IMR-90 (cell line): ENCODE results near the gene PHGDH. TPM values are rescaled to one million over a fixed set of nuclear protein-coding genes. Genes with fewer than 3 reads are reported as not detected.

Experiments
- ATAC-seq: fragments of 200-7000 bp; cut with Tn5 transposase; 2 replicates; pipeline ENCODE4 v1.9.1; 2020; ENCODE audit warnings: low read depth, mild to moderate bottlenecking, moderate library complexity
- BruUV-seq: library from RNA; stranded (reverse); fragments of 400-500 nt; replicated peaks from 2 replicates; lab custom pipeline; 2021; lab: Mats Ljungman, UMichigan
- CTCF ChIA-PET: fragments of 300-600 bp; formaldehyde crosslinking; extraction: SDS; loops from one replicate; lab custom pipeline; 2021; ENCODE audit warnings: antibody characterized with exemption; lab: Yijun Ruan, JAX
- POLR2A ChIA-PET: fragments of 300-600 bp; sonication (Branson Sonifier 250); formaldehyde crosslinking; loops from one replicate; lab custom pipeline; 2022; ENCODE audit warnings: antibody characterized with exemption; ENCODE audit not compliant: unreplicated experiment; lab: Charles Lee
- DNase-seq: peaks from one replicate; pipeline ENCODE4 v3.0.0; 2013
- H2AFZ ChIP-seq: replicated peaks from 2 replicates; pipeline ENCODE3; 2013; ENCODE audit warnings: low read length, mild to moderate bottlenecking; ENCODE audit not compliant: poor library complexity
- H2AK5ac ChIP-seq: 2 replicates; pipeline ENCODE4 v1.6.1; 2013; ENCODE audit warnings: low read depth, low read length, inconsistent platforms
- H2AK9ac ChIP-seq: replicated peaks from 2 replicates; pipeline ENCODE3; 2013; ENCODE audit warnings: mild to moderate bottlenecking, low read depth, low read length, moderate library complexity; ENCODE audit not compliant: poor library complexity
- H2BK120ac ChIP-seq: 2 replicates; pipeline ENCODE4 v1.6.1; 2013; ENCODE audit warnings: low read depth, low read length, inconsistent platforms
- H2BK15ac ChIP-seq: 3 replicates; pipeline ENCODE4 v1.6.1; 2013; ENCODE audit warnings: low read depth, low read length, inconsistent platforms
- H2BK20ac ChIP-seq: 2 replicates; pipeline ENCODE4 v1.6.1; 2013; ENCODE audit warnings: low read depth, mild to moderate bottlenecking, inconsistent platforms, low read length, moderate library complexity
- H2BK5ac ChIP-seq: 2 replicates; pipeline ENCODE4 v1.6.1; 2013; ENCODE audit warnings: mild to moderate bottlenecking, low read depth, low read length, inconsistent platforms; ENCODE audit not compliant: poor library complexity, severe bottlenecking
- H3K14ac ChIP-seq: replicated peaks from 2 replicates; pipeline ENCODE4 v1.6.1; 2013; ENCODE audit warnings: low read depth, low read length, inconsistent platforms
- H3K18ac ChIP-seq: 2 replicates; pipeline ENCODE4 v1.6.1; 2013; ENCODE audit warnings: low read depth, low read length, control low read depth
- H3K23ac ChIP-seq: 2 replicates; pipeline ENCODE4 v1.6.1; 2013; ENCODE audit warnings: low read depth, low read length, inconsistent platforms
- H3K27ac ChIP-seq: 2 replicates; pipeline ENCODE4 v1.5.1; 2013; ENCODE audit warnings: mild to moderate bottlenecking, control low read depth, low read length; ENCODE audit not compliant: insufficient read depth
- H3K27me3 ChIP-seq: 2 replicates; pipeline ENCODE4 v1.6.1; 2013; ENCODE audit warnings: low read length; ENCODE audit not compliant: control insufficient read depth, insufficient read depth
- H3K36me3 ChIP-seq: 2 replicates; pipeline ENCODE4 v1.6.1; 2013; ENCODE audit warnings: low read length, mixed read lengths; ENCODE audit not compliant: control insufficient read depth, insufficient read depth
- H3K4ac ChIP-seq: 2 replicates; pipeline ENCODE4 v1.6.1; 2013; ENCODE audit warnings: low read depth, low read length, inconsistent platforms
- H3K4me1 ChIP-seq: 2 replicates; pipeline ENCODE4 v1.6.1; 2013; ENCODE audit warnings: low read length, mixed read lengths; ENCODE audit not compliant: control insufficient read depth, insufficient read depth
- H3K4me2 ChIP-seq: 2 replicates; pipeline ENCODE4 v1.6.1; 2013; ENCODE audit warnings: low read depth, mild to moderate bottlenecking, control low read depth, low read length, moderate library complexity
- H3K4me3 ChIP-seq: 2 replicates; pipeline ENCODE4 v1.5.1; 2013; ENCODE audit warnings: low read depth, mild to moderate bottlenecking, control low read depth, low read length, moderate library complexity; ENCODE audit not compliant: insufficient read depth
- H3K56ac ChIP-seq: 2 replicates; pipeline ENCODE4 v1.6.1; 2013; ENCODE audit warnings: low read length, inconsistent platforms; ENCODE audit not compliant: insufficient read depth; ENCODE audit errors: extremely low read depth
- H3K79me1 ChIP-seq, 2 experiments: 2 replicates each; pipeline ENCODE4 v1.6.1; 2013; ENCODE audit warnings: low read length in 2 of 2, inconsistent platforms in 1 of 2, low read depth in 1 of 2
- H3K9ac ChIP-seq: 2 replicates; pipeline ENCODE4 v1.6.1; 2013; ENCODE audit warnings: low read depth, low read length, control low read depth
- H3K9me1 ChIP-seq: 2 replicates; pipeline ENCODE4 v1.6.1; 2013; ENCODE audit warnings: low read length, inconsistent platforms; ENCODE audit not compliant: insufficient read depth
- H3K9me3 ChIP-seq: 2 replicates; pipeline ENCODE4 v1.6.1; 2013; ENCODE audit warnings: low read length; ENCODE audit not compliant: control insufficient read depth, insufficient read depth
- H4K20me1 ChIP-seq: 2 replicates; pipeline ENCODE4 v1.6.1; 2013; ENCODE audit warnings: low read length, inconsistent platforms; ENCODE audit not compliant: insufficient read depth
- H4K5ac ChIP-seq: 2 replicates; pipeline ENCODE4 v1.6.1; 2013; ENCODE audit warnings: mild to moderate bottlenecking, low read depth, low read length, control low read depth
- H4K8ac ChIP-seq, 2 experiments: 2 replicates each; pipeline ENCODE4 v1.6.1; 2013; ENCODE audit warnings: low read depth in 2 of 2, low read length in 2 of 2, control low read depth in 1 of 2, inconsistent platforms in 1 of 2
- H4K91ac ChIP-seq: 2 replicates; pipeline ENCODE4 v1.6.1; 2013; ENCODE audit warnings: low read depth, low read length, inconsistent platforms; ENCODE audit not compliant: insufficient read depth
- BHLHE40 ChIP-seq: fragments of 150-350 bp; IDR thresholded peaks from 2 replicates; pipeline ENCODE4 v1.6.1; 2016; ENCODE audit warnings: mild to moderate bottlenecking, low read depth, low read length
- CEBPB ChIP-seq: IDR thresholded peaks from 2 replicates; pipeline ENCODE4 v1.6.1; 2012; ENCODE audit warnings: low read depth, low read length, improper control_type of control experiment
- CHD1 ChIP-seq: IDR thresholded peaks from 2 replicates; pipeline ENCODE4 v1.6.1; 2012; ENCODE audit warnings: low read depth, low read length, improper control_type of control experiment
- CTCF ChIP-seq: conservative IDR thresholded peaks from 2 replicates; pipeline ENCODE4 v1.5.1; 2012; ENCODE audit warnings: mild to moderate bottlenecking, low read depth, low read length, improper control_type of control experiment
- ELK1 ChIP-seq: fragments of 150-350 bp; IDR thresholded peaks from 2 replicates; pipeline ENCODE4 v1.6.1; 2016; ENCODE audit warnings: low read depth, mild to moderate bottlenecking, low read length, moderate library complexity, borderline replicate concordance
- FOS ChIP-seq: fragments of 150-350 bp; IDR thresholded peaks from 2 replicates; pipeline ENCODE4 v1.6.1; 2016; ENCODE audit warnings: low read depth, low read length
- MAZ ChIP-seq: IDR thresholded peaks from 2 replicates; pipeline ENCODE4 v1.6.1; 2012; ENCODE audit warnings: low read depth, mild to moderate bottlenecking, low read length, improper control_type of control experiment, moderate library complexity, borderline replicate concordance
- MXI1 ChIP-seq: IDR thresholded peaks from 2 replicates; pipeline ENCODE4 v1.6.1; 2012; ENCODE audit warnings: low read depth, mild to moderate bottlenecking, low read length, moderate library complexity, borderline replicate concordance
- NFE2L2 ChIP-seq: fragments of 150-350 bp; IDR thresholded peaks from 2 replicates; pipeline ENCODE4 v1.6.1; 2016; ENCODE audit warnings: low read depth, mild to moderate bottlenecking, low read length
- POLR2A ChIP-seq: IDR thresholded peaks from 2 replicates; pipeline ENCODE4 v1.6.1; 2012; ENCODE audit warnings: mild to moderate bottlenecking, low read depth, low read length
- RAD21 ChIP-seq: IDR thresholded peaks from 2 replicates; pipeline ENCODE4 v1.6.1; 2012; ENCODE audit warnings: low read length, improper control_type of control experiment
- RFX5 ChIP-seq: IDR thresholded peaks from 2 replicates; pipeline ENCODE4 v1.8.0; 2012; ENCODE audit warnings: low read depth, mild to moderate bottlenecking, low read length, moderate library complexity
- SMC3 ChIP-seq: fragments of 150-350 bp; IDR thresholded peaks from 2 replicates; pipeline ENCODE4 v1.6.1; 2016; ENCODE audit warnings: low read depth, mild to moderate bottlenecking, antibody characterized with exemption, low read length, moderate library complexity
- USF2 ChIP-seq: fragments of 150-350 bp; IDR thresholded peaks from 2 replicates; pipeline ENCODE4 v1.6.1; 2017; ENCODE audit warnings: mild to moderate bottlenecking, antibody characterized with exemption, low read length, low read depth
- WGBS, 2 experiments: methylation state at CpG; one replicate each; pipeline versions ENCODE4 v1.1.5 to v1.1.7; 2013; ENCODE audit warnings: missing lambda C conversion rate in 2 of 2; ENCODE audit not compliant: insufficient read length in 1 of 2; ENCODE audit errors: extremely low coverage in 2 of 2; 5-methylcytosine and 5-hydroxymethylcytosine counted together
- dilution Hi-C: fragments of 300-500 bp; cut with HindIII; formaldehyde crosslinking; loops from one replicate; pipeline ENCODE4 v1.14.3; 2018; ENCODE audit warnings: low sequenced_read_pairs; ENCODE audit not compliant: unreplicated experiment
- in situ Hi-C: fragments of 300-500 bp; cut with MboI; formaldehyde crosslinking; loops from 3 replicates; pipeline ENCODE4 v1.14.3; 2019; ENCODE audit warnings: low sequenced_read_pairs, inconsistent platforms, mixed read lengths
- intact Hi-C: fragments of 100-400 bp; cut with micrococcal nuclease; formaldehyde crosslinking; loops from 2 replicates; pipeline ENCODE4 v1.10.0; 2022
- polyA plus RNA-seq, 3 experiments: library from polyadenylated mRNA; depleted of rRNA; stranded (reverse); fragments of >200 nt; gene quantifications; 2 replicates each; pipeline ENCODE4 v1.2.3, GENCODE V29; 2012; ENCODE audit warnings: low replicate concordance in 1 of 3
- total RNA-seq: library from RNA; depleted of rRNA; stranded (reverse); fragments of >200 nt; gene quantifications from 2 replicates; pipeline ENCODE4 v1.2.3, GENCODE V29; 2012

Gene PHGDH
- total and polyA plus RNA-seq, 2 of the 4 experiments (the other 2 are of a cell fraction) = 87.9 to 331 TPM

DNA sequence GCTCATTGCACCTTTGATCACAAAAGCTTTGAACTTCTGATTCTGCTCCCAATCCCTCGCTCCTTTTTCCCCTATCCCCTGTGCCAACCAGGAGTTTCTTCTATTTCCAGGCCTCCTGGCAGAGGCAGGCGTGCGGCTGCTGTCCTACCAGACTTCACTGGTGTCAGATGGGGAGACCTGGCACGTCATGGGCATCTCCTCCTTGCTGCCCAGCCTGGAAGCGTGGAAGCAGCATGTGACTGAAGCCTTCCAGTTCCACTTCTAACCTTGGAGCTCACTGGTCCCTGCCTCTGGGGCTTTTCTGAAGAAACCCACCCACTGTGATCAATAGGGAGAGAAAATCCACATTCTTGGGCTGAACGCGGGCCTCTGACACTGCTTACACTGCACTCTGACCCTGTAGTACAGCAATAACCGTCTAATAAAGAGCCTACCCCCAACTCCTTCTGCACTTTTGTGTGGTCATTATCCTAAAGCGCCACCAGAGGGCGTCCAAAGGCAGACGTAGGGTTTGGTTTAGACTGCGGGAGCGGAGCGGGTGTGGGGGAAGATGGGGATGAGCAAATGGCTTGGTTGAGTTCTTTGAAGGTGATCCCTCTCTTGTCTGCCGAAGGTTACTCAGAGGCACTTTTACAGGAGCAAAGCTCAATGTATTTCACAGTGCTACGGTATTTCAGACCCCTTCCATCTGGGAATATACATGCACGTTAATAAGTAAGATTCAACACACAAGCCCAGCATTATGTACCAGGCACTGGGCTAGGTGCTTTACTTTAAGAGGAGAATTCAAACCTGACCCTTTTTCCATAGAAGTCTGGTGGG lies 32.3 kb downstream of the PHGDH start:
- Histone ChIP-seq H2AK5ac (no peak overlapping the region), H3K9me3 (no peaks in the 10 kb centered on the region), H2BK120ac (no peak overlapping the region), H3K4ac (no peak overlapping the region), H4K20me1 (peaks cover 5% of the 10 kb centered on the region; the same call in 1 of the 2 replicates), H3K9ac (no peak overlapping the region), H3K18ac (no peak overlapping the region), H3K27ac (no peak overlapping the region), H3K14ac (no peak overlapping the region), H3K27me3 (no peaks in the 10 kb centered on the region), H2BK5ac (no peak overlapping the region), H3K4me2 (no peak overlapping the region), H3K36me3 (peaks cover 42% of the 10 kb centered on the region; the same call in 1 of the 2 replicates), H3K4me3 (no peak overlapping the region), H4K91ac (no peak overlapping the region), H3K9me1 (no peaks in the 10 kb centered on the region; the same call in 1 of the 2 replicates), H4K8ac (peak overlapping the region in 1 of 2 experiments; percentile 23; a peak in 1 of 4 replicates), H2AFZ (no peak overlapping the region), H2BK15ac (no peak overlapping the region), H3K23ac (no peak overlapping the region), H3K4me1 (peaks cover 13% of the 10 kb centered on the region), H2AK9ac (no peak overlapping the region), H2BK20ac (no peak overlapping the region), H3K56ac (no peak overlapping the region), H3K79me1 (no peaks in the 10 kb centered on the region), H4K5ac (no peak overlapping the region)
- dilution Hi-C loops (no loop called here), in situ Hi-C loops (no loop called here), intact Hi-C loops (loop anchor here (2.0 to 10.0 kb wide), 4 partner anchors 35 to 181 kb away; no protein-coding TSS in a partner anchor)
- ATAC-seq = peak; percentile 77
- no TSS peak for BruUV-seq
- CTCF ChIA-PET = interaction anchor here (0.6 to 2.3 kb wide), 4 partner anchors 17 to 66 kb away, joined by 3 to 9 read pairs (median 4); no protein-coding TSS in a partner anchor
- 20% methylated on average over 2 of the region's 17 CpGs; no CpG with 5 or more reads in 1 of the 2 experiments for WGBS, 2 experiments
- POLR2A ChIA-PET = no interaction called here
- DNase-seq = peak; percentile 79
- TF ChIP-seq RFX5 (no peak), MXI1 (no peak), SMC3 (peak; percentile 74), MAZ (peak; percentile 77; the same call in 1 of the 2 replicates), BHLHE40 (no peak), ELK1 (no peak), FOS (no peak), POLR2A (no peak), CHD1 (no peak), CTCF (peak; percentile 88), CEBPB (no peak), RAD21 (peak; percentile 85), USF2 (no peak), NFE2L2 (no peak)
